Panc1 (cell line): ENCODE data around the gene SESN1. TPM values are rescaled to one million over a fixed set of nuclear protein-coding genes. Genes with fewer than 3 reads are reported as not detected.

Source experiments
- ATAC-seq: fragments of 200-7000 bp; cut with Tn5 transposase; 2 replicates; pipeline ENCODE4 v1.9.1; 2020; ENCODE audit warnings: mild to moderate bottlenecking, moderate library complexity
- BruUV-seq: library from RNA; stranded (reverse); fragments of 400-500 nt; replicated peaks from 2 replicates; lab custom pipeline; 2021; lab: Mats Ljungman, UMichigan
- CTCF ChIA-PET: fragments of 300-600 bp; sonication (Branson Sonifier 250); formaldehyde crosslinking; loops from one replicate; lab custom pipeline; 2022; ENCODE audit warnings: antibody characterized with exemption; lab: Charles Lee
- POLR2A ChIA-PET: fragments of 300-600 bp; sonication (Branson Sonifier 250); formaldehyde crosslinking; loops from one replicate; lab custom pipeline; 2022; ENCODE audit warnings: antibody characterized with exemption; lab: Charles Lee
- DNase-seq: peaks from one replicate; pipeline ENCODE4 v3.0.0-alpha.2; 2010; ENCODE audit warnings: low read depth, low spot score
- H3K27ac ChIP-seq: 2 replicates; pipeline ENCODE4 v1.5.1; 2011; ENCODE audit warnings: mild to moderate bottlenecking, low read length, inconsistent platforms
- H3K27me3 ChIP-seq: fragments of 200-500 bp; sonication (Bioruptor generic); 2 replicates; pipeline ENCODE4 v1.6.0; 2014; ENCODE audit warnings: low read length, inconsistent platforms; ENCODE audit not compliant: control insufficient read depth, insufficient read depth
- H3K36me3 ChIP-seq: fragments of 200-500 bp; sonication (Bioruptor generic); 2 replicates; pipeline ENCODE4 v1.5.1; 2014; ENCODE audit warnings: inconsistent platforms, mild to moderate bottlenecking, low read length, moderate library complexity; ENCODE audit not compliant: control insufficient read depth, insufficient read depth
- H3K4me1 ChIP-seq: 2 replicates; pipeline ENCODE4 v1.5.1; 2011; ENCODE audit warnings: inconsistent platforms, mild to moderate bottlenecking, low read length, moderate library complexity; ENCODE audit not compliant: control insufficient read depth, insufficient read depth
- H3K4me3 ChIP-seq, 2 experiments: 2 replicates each; pipeline ENCODE4 v1.5.1; 2011 to 2012; ENCODE audit warnings: low read depth in 2 of 2, low read length in 2 of 2, mild to moderate bottlenecking in 2 of 2, inconsistent platforms in 1 of 2, moderate library complexity in 1 of 2
- H3K9me3 ChIP-seq: fragments of 200-500 bp; sonication (Bioruptor generic); 2 replicates; pipeline ENCODE4 v1.5.1; 2014; ENCODE audit warnings: low read depth, mild to moderate bottlenecking, inconsistent platforms, low read length, moderate library complexity; ENCODE audit not compliant: control insufficient read depth, insufficient read depth
- POLR2AphosphoS5 ChIP-seq: IDR thresholded peaks from 2 replicates; pipeline ENCODE4 v1.6.1; 2012; ENCODE audit warnings: mild to moderate bottlenecking, low read depth, low read length, moderate library complexity
- SIN3A ChIP-seq: IDR thresholded peaks from 2 replicates; pipeline ENCODE4 v1.6.1; 2012; ENCODE audit warnings: low read depth, mild to moderate bottlenecking, low read length, moderate library complexity, borderline replicate concordance; ENCODE audit not compliant: insufficient read depth
- TCF7L2 ChIP-seq: IDR thresholded peaks from 2 replicates; pipeline ENCODE4 v1.6.1; 2011; ENCODE audit warnings: mild to moderate bottlenecking, low read depth, low read length, inconsistent platforms
- in situ Hi-C: cut with HindIII; loops from 2 replicates; pipeline ENCODE4 v1.10.0; 2016; ENCODE audit warnings: low sequenced_read_pairs, low pct_unique_long_range_greater_than_20kb
- intact Hi-C: fragments of 100-400 bp; cut with micrococcal nuclease; formaldehyde crosslinking; loops from one replicate; pipeline ENCODE4 v1.10.0; 2022; ENCODE audit not compliant: unreplicated experiment
- total RNA-seq: library from RNA; stranded (reverse); gene quantifications from one replicate; pipeline ENCODE4 v1.2.1, GENCODE V29; 2021; ENCODE audit not compliant: unreplicated experiment
- TF ChIP-seq, protein P1 (sequence below), 2 experiments: IDR thresholded peaks; 2 replicates each; pipeline ENCODE4 v1.6.1; 2011 to 2012; ENCODE audit warnings: low read depth in 2 of 2, control low read depth in 1 of 2, low read length in 1 of 2, mild to moderate bottlenecking in 1 of 2, moderate library complexity in 1 of 2; ENCODE audit not compliant: insufficient read depth in 1 of 2
- TF ChIP-seq, protein P2 (sequence below): fragments of 450-650 bp; IDR thresholded peaks from 2 replicates; pipeline ENCODE4 v1.5.1; 2017; ENCODE audit warnings: mild to moderate bottlenecking

SESN1 gene
- total RNA-seq, 1 experiment from 2014 or later = 11.3 TPM

DNA sequence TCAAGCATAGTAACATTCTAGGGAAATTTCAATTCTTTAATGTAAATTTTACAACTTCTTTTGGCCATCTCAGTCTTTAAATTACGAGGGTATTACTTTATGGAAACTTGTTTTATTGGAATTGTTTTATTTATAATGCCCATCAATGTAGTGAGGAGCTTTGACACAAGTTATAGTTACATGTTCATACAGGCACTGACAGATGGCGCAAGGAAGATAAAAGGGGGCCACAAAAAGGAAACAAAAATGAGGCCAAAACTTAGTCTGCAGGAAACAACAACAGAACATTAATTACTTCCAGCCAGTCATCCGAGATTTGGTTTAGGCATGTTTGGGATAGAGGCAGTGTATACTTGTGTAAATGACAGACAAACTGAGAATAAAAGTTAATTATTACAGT, 18.3 kb downstream of the SESN1 start:
- DNase-seq = no peak
- TF ChIP-seq TCF7L2 (no peak), POLR2AphosphoS5 (no peak), SIN3A (no peak)
- TF ChIP-seq, protein P1, sequence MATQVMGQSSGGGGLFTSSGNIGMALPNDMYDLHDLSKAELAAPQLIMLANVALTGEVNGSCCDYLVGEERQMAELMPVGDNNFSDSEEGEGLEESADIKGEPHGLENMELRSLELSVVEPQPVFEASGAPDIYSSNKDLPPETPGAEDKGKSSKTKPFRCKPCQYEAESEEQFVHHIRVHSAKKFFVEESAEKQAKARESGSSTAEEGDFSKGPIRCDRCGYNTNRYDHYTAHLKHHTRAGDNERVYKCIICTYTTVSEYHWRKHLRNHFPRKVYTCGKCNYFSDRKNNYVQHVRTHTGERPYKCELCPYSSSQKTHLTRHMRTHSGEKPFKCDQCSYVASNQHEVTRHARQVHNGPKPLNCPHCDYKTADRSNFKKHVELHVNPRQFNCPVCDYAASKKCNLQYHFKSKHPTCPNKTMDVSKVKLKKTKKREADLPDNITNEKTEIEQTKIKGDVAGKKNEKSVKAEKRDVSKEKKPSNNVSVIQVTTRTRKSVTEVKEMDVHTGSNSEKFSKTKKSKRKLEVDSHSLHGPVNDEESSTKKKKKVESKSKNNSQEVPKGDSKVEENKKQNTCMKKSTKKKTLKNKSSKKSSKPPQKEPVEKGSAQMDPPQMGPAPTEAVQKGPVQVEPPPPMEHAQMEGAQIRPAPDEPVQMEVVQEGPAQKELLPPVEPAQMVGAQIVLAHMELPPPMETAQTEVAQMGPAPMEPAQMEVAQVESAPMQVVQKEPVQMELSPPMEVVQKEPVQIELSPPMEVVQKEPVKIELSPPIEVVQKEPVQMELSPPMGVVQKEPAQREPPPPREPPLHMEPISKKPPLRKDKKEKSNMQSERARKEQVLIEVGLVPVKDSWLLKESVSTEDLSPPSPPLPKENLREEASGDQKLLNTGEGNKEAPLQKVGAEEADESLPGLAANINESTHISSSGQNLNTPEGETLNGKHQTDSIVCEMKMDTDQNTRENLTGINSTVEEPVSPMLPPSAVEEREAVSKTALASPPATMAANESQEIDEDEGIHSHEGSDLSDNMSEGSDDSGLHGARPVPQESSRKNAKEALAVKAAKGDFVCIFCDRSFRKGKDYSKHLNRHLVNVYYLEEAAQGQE (IDR thresholded peaks at IDR 0.05; ENCODE audit: insufficient read depth in 1 of 2, low read depth in 2 of 2, low read length in 1 of 2) = no peak
- TF ChIP-seq, protein P2, sequence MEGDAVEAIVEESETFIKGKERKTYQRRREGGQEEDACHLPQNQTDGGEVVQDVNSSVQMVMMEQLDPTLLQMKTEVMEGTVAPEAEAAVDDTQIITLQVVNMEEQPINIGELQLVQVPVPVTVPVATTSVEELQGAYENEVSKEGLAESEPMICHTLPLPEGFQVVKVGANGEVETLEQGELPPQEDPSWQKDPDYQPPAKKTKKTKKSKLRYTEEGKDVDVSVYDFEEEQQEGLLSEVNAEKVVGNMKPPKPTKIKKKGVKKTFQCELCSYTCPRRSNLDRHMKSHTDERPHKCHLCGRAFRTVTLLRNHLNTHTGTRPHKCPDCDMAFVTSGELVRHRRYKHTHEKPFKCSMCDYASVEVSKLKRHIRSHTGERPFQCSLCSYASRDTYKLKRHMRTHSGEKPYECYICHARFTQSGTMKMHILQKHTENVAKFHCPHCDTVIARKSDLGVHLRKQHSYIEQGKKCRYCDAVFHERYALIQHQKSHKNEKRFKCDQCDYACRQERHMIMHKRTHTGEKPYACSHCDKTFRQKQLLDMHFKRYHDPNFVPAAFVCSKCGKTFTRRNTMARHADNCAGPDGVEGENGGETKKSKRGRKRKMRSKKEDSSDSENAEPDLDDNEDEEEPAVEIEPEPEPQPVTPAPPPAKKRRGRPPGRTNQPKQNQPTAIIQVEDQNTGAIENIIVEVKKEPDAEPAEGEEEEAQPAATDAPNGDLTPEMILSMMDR = no peak
- H3K27ac ChIP-seq = no peak overlapping the region

DNA sequence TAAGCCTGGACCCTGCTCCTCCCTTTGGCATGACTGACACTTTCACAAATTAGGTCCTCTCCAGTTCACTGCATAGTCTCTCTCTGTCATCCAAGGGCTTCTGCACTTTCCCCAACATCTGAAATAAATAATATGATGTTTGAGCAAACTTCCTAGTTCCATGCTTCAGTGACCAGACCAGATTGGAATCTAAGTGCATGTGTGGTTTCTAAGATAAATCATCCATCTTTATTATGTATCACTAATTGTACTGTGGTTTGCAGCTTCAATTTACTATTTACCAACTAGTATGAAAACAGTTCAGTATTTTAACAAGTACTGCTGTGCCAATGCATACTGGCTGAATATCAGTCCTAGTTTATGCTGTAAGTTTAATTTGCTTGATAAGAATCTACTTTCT, 18.7 kb downstream of the SESN1 start:
- Histone ChIP-seq H3K36me3 (no peaks in the 10 kb centered on the region), H3K4me1 (peaks cover 9% of the 10 kb centered on the region; the same call in 1 of the 2 replicates), H3K4me3 (no peak overlapping the region), H3K27me3 (no peaks in the 10 kb centered on the region), H3K27ac (no peak overlapping the region), H3K9me3 (no peaks in the 10 kb centered on the region)
- intact Hi-C loops = no loop called here
- TF ChIP-seq TCF7L2 = no peak
- TF ChIP-seq, protein P1 (IDR thresholded peaks at IDR 0.05; ENCODE audit: insufficient read depth in 1 of 2, low read depth in 2 of 2, low read length in 1 of 2) = no peak
- TF ChIP-seq, protein P2 = no peak
- TF ChIP-seq POLR2AphosphoS5 = no peak
- TF ChIP-seq SIN3A = no peak
- DNase-seq (no peak), ATAC-seq (no peak)
- ChIA-PET CTCF (no interaction called here), POLR2A (no interaction called here)
- no TSS peak for BruUV-seq
- in situ Hi-C loops = no loop called here

More for the DNA sequence above, 18.3 kb downstream of the SESN1 start:
- no peaks in the 10 kb centered on the region for H3K9me3 ChIP-seq
- ChIA-PET CTCF (no interaction called here), POLR2A (no interaction called here)
- H3K4me3 ChIP-seq = no peak overlapping the region
- intact Hi-C loops = no loop called here
- H3K27me3 ChIP-seq = no peaks in the 10 kb centered on the region
- H3K36me3 ChIP-seq = no peaks in the 10 kb centered on the region
- ATAC-seq = no peak
- in situ Hi-C loops = no loop called here
- H3K4me1 ChIP-seq = peaks cover 9% of the 10 kb centered on the region; the same call in 1 of the 2 replicates
- BruUV-seq = no TSS peak
